ENCODE measurements around the gene HOXB9. TPM values are rescaled to one million over a fixed set of nuclear protein-coding genes. Genes with fewer than 3 reads are reported as not detected.

Gene HOXB9
- total RNA-seq, 1 experiment from 2014 or later, result 26.1 TPM

DNA sequence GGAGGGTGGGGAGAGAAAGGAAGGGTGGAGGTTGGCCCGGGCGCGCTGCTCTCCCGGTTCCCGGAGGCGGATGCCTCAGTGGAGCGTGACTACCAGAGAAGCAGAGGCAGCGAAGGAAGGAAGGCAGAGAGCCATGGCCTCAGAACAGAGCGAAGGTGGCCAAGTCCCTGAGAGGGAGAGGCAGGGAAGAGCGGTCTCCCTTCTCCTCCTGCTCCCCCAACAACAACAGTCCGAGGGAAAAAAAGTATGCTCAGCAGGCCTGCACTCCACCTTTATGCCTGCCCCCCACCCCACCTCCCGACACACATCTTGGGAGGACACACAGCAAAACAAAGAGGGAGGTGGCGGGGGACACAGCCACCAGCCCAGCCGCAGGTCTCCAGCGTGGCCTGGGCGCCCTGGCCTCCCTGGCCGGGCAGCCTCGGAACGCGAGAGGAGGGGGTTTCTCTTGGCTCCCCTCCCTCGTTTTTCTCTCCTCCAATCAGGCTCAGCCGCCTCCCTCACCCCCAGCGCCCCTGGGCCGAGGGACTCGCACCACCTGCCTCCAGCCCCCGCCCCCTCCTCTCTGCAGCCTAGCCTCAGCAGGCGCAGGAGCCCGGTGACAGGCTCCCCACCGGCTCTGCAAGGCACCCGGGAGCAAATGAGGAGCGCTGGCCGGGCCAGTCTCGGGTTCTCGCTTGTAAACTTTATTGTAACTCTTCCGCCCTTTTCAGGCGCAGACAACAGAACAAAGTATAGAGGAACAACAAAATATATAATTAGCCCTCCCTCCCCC lies 14.3 kb downstream of the HOXB9 start:
- peak; percentile 31 for DNase-seq (ENCODE audit: low spot score)

DNA sequence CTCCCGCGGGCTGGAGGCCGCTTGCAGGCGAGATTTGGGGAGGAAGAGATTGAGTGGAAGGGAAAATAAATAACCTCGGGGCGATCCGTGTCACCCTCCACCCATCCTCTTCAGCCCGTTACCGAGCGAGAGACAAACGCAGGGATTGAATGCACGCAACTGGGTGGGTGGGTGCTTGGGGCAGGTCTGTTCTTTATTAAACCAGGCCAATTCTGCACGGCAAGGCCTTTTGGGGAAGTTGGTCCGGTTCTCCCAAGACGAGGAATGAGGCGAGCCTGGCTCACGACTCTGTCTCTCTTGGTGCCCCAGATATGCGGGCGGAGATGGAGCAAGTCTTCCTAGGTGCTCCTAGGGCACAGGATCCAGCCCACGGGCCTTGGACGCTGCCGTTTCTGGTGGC lies 14.9 kb downstream of the HOXB9 start:
- DNase-seq (ENCODE audit: low spot score), result no peak

- peak; percentile 69 for DNase-seq (ENCODE audit: low spot score)
Observed at GRCh38 chr17:48610282-48611211, 15.6 kb downstream of the HOXB9 start, which contains the start of gene HOXB7. TSS of gene HOXB7 (minus strand) at chr17:48611017. CDS start at chr17:48610918, 99 bp downstream.

- DNase-seq (ENCODE audit: low spot score), result no peak
Observed at GRCh38 chr17:48609759-48610281, 16.3 kb downstream of the HOXB9 start.

- no peak for DNase-seq (ENCODE audit: low spot score)
Observed at GRCh38 chr17:48609033-48609432, 17.1 kb downstream of the HOXB9 start.

DNA sequence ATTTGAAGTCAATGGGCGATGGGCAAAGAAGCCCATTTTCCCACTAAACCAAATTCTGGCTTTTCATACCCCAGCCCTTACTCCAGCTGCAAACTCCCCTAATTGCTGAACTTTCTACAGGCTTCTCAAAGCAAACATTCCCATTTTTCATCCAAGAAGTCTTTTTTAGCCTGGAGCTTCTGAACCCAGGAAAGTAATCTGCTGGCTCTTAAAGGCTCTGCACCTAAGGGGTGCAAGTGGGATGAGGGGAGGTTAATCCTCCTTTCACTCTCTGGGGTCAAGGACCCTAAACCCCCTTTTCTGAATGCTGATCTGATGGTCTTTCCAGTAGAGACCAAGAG lies 17.7 kb downstream of the HOXB9 start:
- no peak for DNase-seq (ENCODE audit: low spot score)

- no peak for DNase-seq (ENCODE audit: low spot score)
Observed at GRCh38 chr17:48606892-48607614, 19.1 kb downstream of the HOXB9 start.

GRCh38 chr17:48605991-48606891 lies 19.9 kb downstream of the HOXB9 start:
- DNase-seq (ENCODE audit: low spot score), result no peak

DNA sequence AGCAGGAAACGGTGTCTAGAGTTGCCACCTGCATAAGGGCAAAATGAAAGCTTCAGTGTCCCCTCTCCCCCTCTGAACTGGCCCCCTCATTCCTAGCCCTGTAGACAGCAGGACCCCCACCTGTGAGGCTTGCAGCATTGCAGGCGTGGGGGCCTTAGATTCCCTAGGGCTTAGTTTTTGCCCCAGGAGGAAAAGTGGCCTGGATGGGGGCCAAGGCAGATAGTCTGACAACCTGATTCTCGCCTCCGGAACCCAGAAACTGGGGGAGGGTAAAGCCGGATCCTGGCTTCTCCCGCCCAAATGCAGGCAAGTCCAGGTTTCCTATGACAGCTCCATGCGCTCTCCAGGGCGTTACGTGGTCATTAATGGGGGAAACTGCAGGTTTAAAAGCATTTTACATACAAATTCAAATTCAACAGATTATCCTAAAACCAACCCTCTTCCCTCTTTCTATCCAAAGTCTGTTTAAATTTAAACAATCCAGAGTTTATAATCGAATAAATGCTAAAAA lies 20.7 kb downstream of the HOXB9 start:
- no peak for DNase-seq (ENCODE audit: low spot score)

- peak; percentile 69 for DNase-seq (ENCODE audit: low spot score)
Observed at GRCh38 chr17:48604770-48605329, 21.3 kb downstream of the HOXB9 start, which contains the start of gene HOXB6. TSS of gene HOXB6 (minus strand) at chr17:48604986. CDS start at chr17:48598150, 6,836 bp downstream.

GRCh38 chr17:48603959-48604769 lies 22.0 kb downstream of the HOXB9 start:
- DNase-seq (ENCODE audit: low spot score), result peak; percentile 82

DNA sequence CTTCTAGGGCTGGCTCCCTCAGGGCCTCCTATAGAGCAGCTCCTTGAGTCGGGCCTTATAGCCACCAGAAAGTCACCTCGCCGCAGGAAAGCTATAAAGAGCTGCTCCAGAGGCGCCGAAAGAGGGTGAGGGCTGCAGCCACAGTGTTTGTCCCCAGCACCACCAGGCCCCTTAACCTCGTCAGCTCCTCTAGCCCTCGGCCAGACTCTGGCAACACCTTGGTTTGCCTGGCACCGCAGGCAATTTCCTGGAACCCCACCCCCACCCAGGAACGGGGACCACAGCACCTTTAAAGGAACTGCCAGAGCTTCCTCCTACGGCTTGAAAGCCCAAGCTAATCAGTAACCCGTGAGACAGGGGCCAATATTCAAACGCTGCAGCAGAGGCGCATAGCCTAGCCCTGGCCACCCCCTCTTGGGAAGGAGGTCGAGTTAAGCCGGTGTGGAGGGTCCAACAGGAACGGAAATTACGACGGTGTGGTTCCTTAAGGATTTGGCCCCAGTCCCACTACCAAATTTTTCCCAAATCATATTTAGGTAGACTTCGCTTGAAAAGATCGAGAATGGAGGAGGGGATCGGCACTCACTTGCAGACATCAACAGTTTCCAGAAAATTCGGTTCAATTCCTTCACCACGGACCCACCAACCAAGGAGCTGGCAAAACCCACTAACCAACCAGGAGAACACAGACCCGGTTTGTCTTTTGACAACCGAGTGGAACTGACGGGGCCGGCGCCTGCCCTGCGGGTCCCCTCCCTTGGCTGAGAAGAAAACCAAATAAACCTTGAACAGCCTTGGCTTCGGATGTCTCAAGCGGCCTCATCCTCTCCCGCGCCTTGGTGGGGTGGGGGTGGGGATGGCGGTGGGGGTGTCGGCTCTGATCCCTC lies 24.4 kb downstream of the HOXB9 start:
- DNase-seq (ENCODE audit: low spot score), result no peak

DNA sequence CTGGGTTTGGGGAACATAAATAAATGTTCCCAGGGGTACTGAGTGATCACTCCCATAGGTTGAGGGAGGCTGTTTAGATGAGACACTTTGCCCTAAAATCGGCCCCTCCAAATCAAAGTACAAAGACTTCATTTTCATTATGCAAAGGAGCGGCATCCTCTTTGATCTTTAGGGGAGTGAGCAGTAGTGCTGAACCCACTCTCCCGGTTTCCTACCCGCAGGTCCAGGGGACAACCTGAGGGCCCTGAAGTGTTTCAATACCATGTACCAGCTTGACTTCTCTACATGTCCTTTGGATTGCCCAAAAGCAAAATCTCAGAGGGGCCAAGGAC lies 25.0 kb downstream of the HOXB9 start:
- no peak for DNase-seq (ENCODE audit: low spot score)

DNA sequence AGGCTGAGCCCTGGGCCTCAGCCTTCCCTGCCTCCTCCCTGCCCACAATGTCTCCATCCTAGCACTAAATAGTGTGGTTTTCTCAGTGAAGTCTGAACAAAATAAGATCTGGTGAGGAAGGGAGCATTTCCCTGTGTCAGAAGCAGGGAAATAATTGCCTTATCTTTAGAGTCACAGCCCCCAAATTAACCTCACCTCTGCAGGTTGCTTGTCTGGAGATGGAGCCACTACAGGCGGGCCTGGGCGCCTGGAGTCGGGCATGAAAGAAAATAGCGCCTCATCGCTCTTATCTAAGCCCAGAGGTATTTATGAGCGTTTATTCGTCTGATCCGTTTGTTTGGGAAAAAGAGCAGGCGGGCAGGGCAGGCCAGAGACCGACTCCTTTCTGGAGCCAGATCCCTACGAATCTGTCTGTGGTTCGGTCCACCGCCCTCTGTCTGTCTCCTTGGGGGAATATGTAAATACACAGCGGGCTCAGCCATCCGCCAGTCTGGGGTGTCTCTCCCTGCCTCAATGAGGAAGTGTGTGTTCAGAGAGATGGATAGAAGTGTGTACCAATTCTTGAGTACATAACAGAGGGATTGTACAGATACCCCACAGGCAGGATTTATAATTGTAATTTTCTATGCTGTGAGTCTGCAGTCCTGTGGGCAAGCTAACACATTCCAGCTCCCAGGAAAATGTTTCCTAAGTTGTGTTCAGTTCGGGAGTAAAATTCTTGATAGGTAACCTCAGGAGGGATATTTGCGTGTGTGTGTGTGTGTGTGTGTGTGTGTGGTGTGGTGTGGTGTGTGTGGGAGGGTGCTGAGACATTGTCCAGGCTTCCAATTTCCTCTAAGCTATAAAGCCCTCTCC lies 25.7 kb downstream of the HOXB9 start:
- peak; percentile 34 for DNase-seq (ENCODE audit: low spot score)

GRCh38 chr17:48599354-48599753 lies 26.8 kb downstream of the HOXB9 start:
- DNase-seq (ENCODE audit: low spot score), result no peak

DNA sequence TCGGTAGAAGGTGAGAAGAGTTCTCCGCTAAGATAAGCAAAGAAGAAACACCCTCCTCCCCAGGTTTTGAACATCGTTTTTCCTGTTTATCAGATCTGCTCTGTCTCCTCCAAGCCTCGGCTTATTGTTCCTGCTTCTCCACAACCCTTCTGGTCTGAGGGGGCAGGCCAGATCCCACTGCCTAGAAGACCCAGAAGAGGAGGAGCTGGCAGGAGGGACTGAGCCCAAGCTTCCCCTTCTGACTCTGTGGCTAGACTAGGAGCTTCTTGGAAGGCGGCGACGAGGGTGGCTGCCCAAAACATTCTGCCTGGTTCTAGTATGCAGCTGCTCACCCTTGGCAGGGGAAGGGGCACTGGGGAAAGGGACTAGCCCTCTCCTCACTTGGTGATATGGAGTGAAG lies 27.4 kb downstream of the HOXB9 start:
- DNase-seq (ENCODE audit: low spot score), result no peak

All from H4 (cell line).